Parathyroid adenoma (tissue), 2 donors: ENCODE measurements around the gene MPHOSPH9.

Experiments used
- H2AFZ ChIP-seq: fragments of 300-600 bp; sonication (generic); one replicate; pipeline ENCODE4 v1.7.0; 2017; ENCODE audit warnings: antibody characterized with exemption, mild to moderate bottlenecking
- H3K27ac ChIP-seq: fragments of 300-600 bp; sonication (generic); one replicate; pipeline ENCODE4 v1.7.0; 2017
- H3K27me3 ChIP-seq: fragments of 300-600 bp; sonication (generic); one replicate; pipeline ENCODE4 v1.7.0; 2017; ENCODE audit warnings: low read length; ENCODE audit not compliant: control insufficient read depth, insufficient read depth
- H3K36me3 ChIP-seq: fragments of 300-600 bp; sonication (generic); one replicate; pipeline ENCODE4 v1.7.0; 2017; ENCODE audit warnings: low read length; ENCODE audit not compliant: control insufficient read depth, insufficient read depth
- H3K4me1 ChIP-seq: fragments of 300-600 bp; sonication (generic); one replicate; pipeline ENCODE4 v1.7.0; 2017; ENCODE audit warnings: control low read depth
- H3K4me2 ChIP-seq: fragments of 300-600 bp; sonication (generic); one replicate; pipeline ENCODE4 v1.7.0; 2017; ENCODE audit warnings: low read length
- H3K4me3 ChIP-seq: fragments of 300-600 bp; sonication (generic); one replicate; pipeline ENCODE4 v1.7.0; 2017; ENCODE audit warnings: low read depth, low read length
- H3K79me2 ChIP-seq: fragments of 300-600 bp; sonication (generic); one replicate; pipeline ENCODE4 v1.7.0; 2017; ENCODE audit warnings: control low read depth
- H3K9ac ChIP-seq: fragments of 300-600 bp; sonication (generic); one replicate; pipeline ENCODE4 v1.7.0; 2017; ENCODE audit warnings: mild to moderate bottlenecking
- H3K9me3 ChIP-seq: fragments of 300-600 bp; sonication (generic); one replicate; pipeline ENCODE4 v1.7.0; 2017; ENCODE audit warnings: low read length; ENCODE audit not compliant: control insufficient read depth
- CTCF ChIP-seq: fragments of 300-600 bp; sonication (generic); IDR thresholded peaks from one replicate; pipeline ENCODE4 v1.7.0; 2017; ENCODE audit warnings: antibody characterized with exemption, mild to moderate bottlenecking
- donor health status: primary hyperparathyroidism.

The MPHOSPH9 gene

GRCh38 chr12:123245678-123246077 is 12.7 kb upstream of the MPHOSPH9 start:
- no peaks in the 10 kb centered on the region for H3K27me3 ChIP-seq
- no peak for TF ChIP-seq CTCF

GRCh38 chr12:123243671-123244262 is 10.8 kb upstream of the MPHOSPH9 start:
- no peaks in the 10 kb centered on the region for H3K4me1 ChIP-seq

More at GRCh38 chr12:123245678-123246077, 12.7 kb upstream of the MPHOSPH9 start:
- H3K27ac ChIP-seq = no peak overlapping the region
- no peak overlapping the region for H3K4me3 ChIP-seq
- no peaks in the 10 kb centered on the region for H3K36me3 ChIP-seq
- peaks cover 47% of the 10 kb centered on the region for H3K79me2 ChIP-seq
- H3K9me3 ChIP-seq = no peaks in the 10 kb centered on the region
- no peak overlapping the region for H3K4me2 ChIP-seq
- H2AFZ ChIP-seq = no peak overlapping the region
- H3K4me1 ChIP-seq = peaks cover 2% of the 10 kb centered on the region
- no peak overlapping the region for H3K9ac ChIP-seq

GRCh38 chr12:123242116-123242904 is 9.4 kb upstream of the MPHOSPH9 start:
- Histone ChIP-seq H3K27ac (no peak overlapping the region), H3K4me3 (no peak overlapping the region), H3K9ac (no peak overlapping the region), H3K36me3 (no peaks in the 10 kb centered on the region), H3K79me2 (peaks cover 21% of the 10 kb centered on the region), H3K27me3 (no peaks in the 10 kb centered on the region), H3K4me1 (no peaks in the 10 kb centered on the region), H2AFZ (no peak overlapping the region), H3K9me3 (no peaks in the 10 kb centered on the region), H3K4me2 (no peak overlapping the region)
- TF ChIP-seq CTCF = no peak

More at GRCh38 chr12:123243671-123244262, 10.8 kb upstream of the MPHOSPH9 start:
- Histone ChIP-seq H3K36me3 (no peaks in the 10 kb centered on the region), H3K79me2 (peaks cover 32% of the 10 kb centered on the region), H3K27ac (no peak overlapping the region), H3K9me3 (no peaks in the 10 kb centered on the region), H3K4me2 (no peak overlapping the region), H3K9ac (no peak overlapping the region), H2AFZ (no peak overlapping the region), H3K27me3 (no peaks in the 10 kb centered on the region), H3K4me3 (no peak overlapping the region)
- no peak for TF ChIP-seq CTCF

- no peaks in the 10 kb centered on the region for H3K36me3 ChIP-seq
- H3K4me2 ChIP-seq = no peak overlapping the region
- H3K9ac ChIP-seq = no peak overlapping the region
- H3K4me3 ChIP-seq = no peak overlapping the region
- H2AFZ ChIP-seq = no peak overlapping the region
- H3K27ac ChIP-seq = no peak overlapping the region
- no peak for TF ChIP-seq CTCF
- no peaks in the 10 kb centered on the region for H3K9me3 ChIP-seq
- H3K4me1 ChIP-seq = no peaks in the 10 kb centered on the region
- peaks cover 18% of the 10 kb centered on the region for H3K79me2 ChIP-seq
- H3K27me3 ChIP-seq = no peaks in the 10 kb centered on the region
Measured at GRCh38 chr12:123238961-123239360, 6.0 kb upstream of the MPHOSPH9 start.

- no peaks in the 10 kb centered on the region for H3K36me3 ChIP-seq
- no peaks in the 10 kb centered on the region for H3K27me3 ChIP-seq
- TF ChIP-seq CTCF = no peak
- H3K9me3 ChIP-seq = no peaks in the 10 kb centered on the region
- no peak overlapping the region for H2AFZ ChIP-seq
- no peak overlapping the region for H3K9ac ChIP-seq
- H3K4me2 ChIP-seq = no peak overlapping the region
- H3K27ac ChIP-seq = no peak overlapping the region
- peaks cover 23% of the 10 kb centered on the region for H3K79me2 ChIP-seq
- H3K4me3 ChIP-seq = no peak overlapping the region
- no peaks in the 10 kb centered on the region for H3K4me1 ChIP-seq
Measured at GRCh38 chr12:123238330-123238682, 5.4 kb upstream of the MPHOSPH9 start.
